BLaER1 treated with 17β-estradiol and CSF1 and Interleukin-3, amounts not matched to agents 10 nM and 100 nM (cell line): ENCODE results near the gene NHLRC2.
A peak's percentile ranks its signal among the peaks of the same experiment; 100 is the strongest.

Source experiments
- H3K27ac ChIP-seq, 11 experiments: shearing (Covaris generic); formaldehyde crosslinking; 2 replicates each; pipeline ENCODE4 v1.8.1; 2022
- H3K27me3 ChIP-seq, 11 experiments: shearing (Covaris generic); formaldehyde crosslinking; 2 replicates each; pipeline ENCODE4 v1.8.1; 2022
- H3K36me3 ChIP-seq, 11 experiments: shearing (Covaris generic); formaldehyde crosslinking; 2 replicates each; pipeline ENCODE4 v1.8.1; 2022
- H3K4me1 ChIP-seq, 10 experiments: shearing (Covaris generic); formaldehyde crosslinking; 2 replicates each; pipeline ENCODE4 v1.8.1; 2022
- H3K4me2 ChIP-seq, 11 experiments: shearing (Covaris generic); formaldehyde crosslinking; 2 replicates each; pipeline ENCODE4 v1.8.1; 2022
- H3K4me3 ChIP-seq, 10 experiments: shearing (Covaris generic); formaldehyde crosslinking; 2 replicates each; pipeline ENCODE4 v1.8.1; 2022
- H3K9ac ChIP-seq, 11 experiments: shearing (Covaris generic); formaldehyde crosslinking; 2 replicates each; pipeline ENCODE4 v1.8.1; 2022
- H3K9me3 ChIP-seq, 11 experiments: shearing (Covaris generic); formaldehyde crosslinking; replicated peaks in 1 of 11; 2 replicates each; pipeline ENCODE4 v1.8.1; 2022
- H4K20me1 ChIP-seq, 11 experiments: shearing (Covaris generic); formaldehyde crosslinking; 2 replicates each; pipeline ENCODE4 v1.8.1; 2022
- Cebpa-rat ChIP-seq, 11 experiments: shearing (Covaris generic); IDR thresholded peaks; 2 replicates each; pipeline ENCODE4 v1.8.1; 2022

Gene NHLRC2

GRCh38 chr10:113890769-113891168 is 36.3 kb downstream of the NHLRC2 start:
- H3K27ac ChIP-seq = no peak overlapping the region
- H3K27me3 ChIP-seq = no peaks in the 10 kb centered on the region
- H4K20me1 ChIP-seq = peaks cover 0 to 9% (median 0%) of the 10 kb centered on the region in 11 experiments; a peak in 1 of 22 replicates
- no peaks in the 10 kb centered on the region for H3K4me1 ChIP-seq
- peaks cover 51 to 99% (median 83%) of the 10 kb centered on the region in 11 experiments for H3K36me3 ChIP-seq
- H3K9ac ChIP-seq = no peak overlapping the region
- H3K4me3 ChIP-seq = no peak overlapping the region
- H3K9me3 ChIP-seq = peaks cover 0 to 21% (median 14%) of the 10 kb centered on the region in 11 experiments; a peak in 12 of 22 replicates
- no peak overlapping the region for H3K4me2 ChIP-seq
- no peak for TF ChIP-seq Cebpa-rat (IDR thresholded peaks at IDR 0.05)

- peaks cover 0 to 9% (median 0%) of the 10 kb centered on the region in 11 experiments; a peak in 1 of 22 replicates for H4K20me1 ChIP-seq
- H3K4me2 ChIP-seq = no peak overlapping the region
- peaks cover 0 to 19% (median 13%) of the 10 kb centered on the region in 11 experiments; a peak in 11 of 22 replicates for H3K9me3 ChIP-seq
- H3K4me1 ChIP-seq = no peaks in the 10 kb centered on the region
- no peak overlapping the region for H3K9ac ChIP-seq
- H3K36me3 ChIP-seq = peaks cover 46 to 93% (median 76%) of the 10 kb centered on the region in 11 experiments
- H3K4me3 ChIP-seq = no peak overlapping the region
- H3K27me3 ChIP-seq = no peaks in the 10 kb centered on the region
- no peak for TF ChIP-seq Cebpa-rat (IDR thresholded peaks at IDR 0.05)
- H3K27ac ChIP-seq = no peak overlapping the region
Observed at GRCh38 chr10:113891476-113891875, 37.0 kb downstream of the NHLRC2 start.

- Histone ChIP-seq H3K27ac (no peak overlapping the region), H3K9ac (no peak overlapping the region), H4K20me1 (peaks cover 0 to 9% (median 0%) of the 10 kb centered on the region in 11 experiments; a peak in 1 of 22 replicates), H3K9me3 (peaks cover 0 to 19% (median 7%) of the 10 kb centered on the region in 11 experiments; a peak in 9 of 22 replicates), H3K4me2 (no peak overlapping the region), H3K4me1 (peaks cover 0 to 7% (median 4%) of the 10 kb centered on the region in 10 experiments; a peak in 12 of 20 replicates), H3K4me3 (no peak overlapping the region), H3K36me3 (peaks cover 35 to 84% (median 67%) of the 10 kb centered on the region in 11 experiments), H3K27me3 (no peaks in the 10 kb centered on the region)
- no peak for TF ChIP-seq Cebpa-rat (IDR thresholded peaks at IDR 0.05)
Observed at GRCh38 chr10:113893570-113893969, 39.1 kb downstream of the NHLRC2 start.

DNA sequence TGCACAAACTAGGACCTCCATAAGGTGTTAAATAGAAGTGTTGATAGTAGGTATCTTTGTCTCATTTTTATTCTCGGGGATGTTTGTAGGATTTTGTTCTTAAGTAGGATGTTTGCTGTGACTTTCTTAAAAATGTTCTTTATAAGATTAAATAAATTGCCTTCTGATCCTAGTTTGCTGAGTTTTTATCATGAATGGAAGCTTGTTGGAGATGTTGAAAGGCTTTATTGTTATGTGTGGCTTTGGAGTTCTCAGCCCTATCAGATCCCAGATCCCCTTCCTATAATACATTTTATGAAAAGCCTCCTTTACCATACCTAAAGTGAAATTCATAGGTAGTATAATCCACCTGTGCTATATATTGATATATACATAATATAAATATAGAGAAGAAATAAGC is 40.1 kb downstream of the NHLRC2 start:
- H3K36me3 ChIP-seq = peaks cover 36 to 84% (median 70%) of the 10 kb centered on the region in 11 experiments
- H3K4me1 ChIP-seq = peaks cover 0 to 17% (median 10%) of the 10 kb centered on the region in 10 experiments; a peak in 12 of 20 replicates
- no peak overlapping the region for H3K4me2 ChIP-seq

DNA sequence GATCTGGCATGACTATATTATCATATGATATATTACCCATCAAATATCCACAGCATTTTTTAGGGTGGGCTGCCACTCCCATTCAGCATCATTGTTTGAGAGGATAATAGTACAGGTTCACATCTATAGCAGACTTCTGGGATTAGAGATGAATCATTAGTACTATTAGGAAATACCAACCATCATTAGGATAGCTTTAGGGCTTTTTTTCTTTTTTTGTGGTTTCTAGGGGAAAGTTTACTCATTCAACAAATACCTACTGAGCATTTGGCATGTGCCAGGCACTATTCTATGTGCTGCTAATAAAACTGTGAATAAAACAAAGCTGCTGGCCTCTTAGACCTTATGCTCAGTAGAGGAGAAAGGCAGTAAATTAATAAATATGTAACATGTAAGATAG is 40.6 kb downstream of the NHLRC2 start:
- H3K27me3 ChIP-seq = no peaks in the 10 kb centered on the region
- peaks cover 0 to 14% (median 6%) of the 10 kb centered on the region in 11 experiments; a peak in 9 of 22 replicates for H3K9me3 ChIP-seq
- no peak overlapping the region for H3K9ac ChIP-seq
- peaks cover 32 to 84% (median 70%) of the 10 kb centered on the region in 11 experiments for H3K36me3 ChIP-seq
- H3K4me2 ChIP-seq = no peak overlapping the region
- H3K4me3 ChIP-seq = no peak overlapping the region
- TF ChIP-seq Cebpa-rat (IDR thresholded peaks at IDR 0.05) = no peak
- peaks cover 0 to 21% (median 10%) of the 10 kb centered on the region in 10 experiments; a peak in 12 of 20 replicates for H3K4me1 ChIP-seq
- peaks cover 0 to 9% (median 0%) of the 10 kb centered on the region in 11 experiments; a peak in 1 of 22 replicates for H4K20me1 ChIP-seq
- H3K27ac ChIP-seq = no peak overlapping the region

More for the DNA sequence above, 40.1 kb downstream of the NHLRC2 start:
- H4K20me1 ChIP-seq = peaks cover 0 to 9% (median 0%) of the 10 kb centered on the region in 11 experiments; a peak in 1 of 22 replicates
- H3K27ac ChIP-seq = no peak overlapping the region
- peaks cover 0 to 18% (median 7%) of the 10 kb centered on the region in 11 experiments; a peak in 9 of 22 replicates for H3K9me3 ChIP-seq
- TF ChIP-seq Cebpa-rat (IDR thresholded peaks at IDR 0.05) = no peak
- H3K9ac ChIP-seq = no peak overlapping the region
- H3K4me3 ChIP-seq = no peak overlapping the region
- H3K27me3 ChIP-seq = no peaks in the 10 kb centered on the region

DNA sequence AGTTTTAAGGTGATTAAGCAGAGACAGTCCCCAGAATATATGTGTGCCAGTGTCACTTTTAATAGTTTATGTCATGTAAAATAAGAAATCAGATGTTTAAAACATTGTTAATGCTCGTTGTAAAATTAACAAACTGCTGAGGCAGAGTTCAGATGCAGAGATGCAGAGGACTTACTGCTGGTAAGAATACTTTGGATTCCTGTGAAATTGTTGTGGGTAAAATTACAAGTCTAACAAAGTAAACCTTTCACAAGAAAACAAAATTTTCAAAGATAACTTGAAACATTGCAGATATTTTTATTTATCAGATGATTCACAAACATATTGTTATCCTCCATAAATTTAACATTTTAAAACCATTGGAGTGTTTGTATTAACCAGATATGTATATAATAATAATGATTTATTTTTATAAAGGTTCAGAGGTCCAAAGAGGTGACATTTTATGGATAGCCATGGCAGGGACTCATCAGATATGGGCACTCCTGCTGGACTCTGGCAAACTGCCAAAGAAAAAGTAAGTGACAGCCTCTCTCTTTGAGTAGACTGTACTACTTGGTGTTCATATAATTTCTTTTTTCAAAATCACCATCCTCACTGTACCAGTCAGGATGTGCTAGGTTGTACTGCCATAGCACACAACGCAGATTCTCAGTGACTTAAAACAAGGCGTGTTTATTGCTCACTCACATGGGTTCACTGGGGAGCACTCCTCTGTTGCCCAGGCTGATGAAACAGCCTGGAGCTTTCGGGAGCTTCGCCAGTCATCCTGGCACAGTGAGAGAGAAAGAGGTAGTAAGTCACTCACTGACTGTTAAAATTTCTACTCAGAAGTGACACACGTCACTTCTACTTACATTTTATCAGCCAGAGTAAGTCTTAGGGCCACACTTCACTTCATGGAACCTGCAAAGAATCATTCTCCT is 43.5 kb downstream of the NHLRC2 start:
- Histone ChIP-seq H3K4me2 (peak overlapping the region in 2 of 11 experiments; percentile 10 to 39; a peak in 2 of 22 replicates), H3K9ac (no peak overlapping the region), H3K4me3 (no peak overlapping the region), H3K27me3 (no peaks in the 10 kb centered on the region), H4K20me1 (no peaks in the 10 kb centered on the region), H3K36me3 (peaks cover 38 to 84% (median 66%) of the 10 kb centered on the region in 11 experiments), H3K27ac (no peak overlapping the region), H3K9me3 (peaks cover 0 to 8% (median 5%) of the 10 kb centered on the region in 11 experiments; a peak in 8 of 22 replicates), H3K4me1 (peaks cover 0 to 23% (median 10%) of the 10 kb centered on the region in 10 experiments; a peak in 12 of 20 replicates)
- no peak for TF ChIP-seq Cebpa-rat (IDR thresholded peaks at IDR 0.05)

GRCh38 chr10:113899952-113900598 is 45.6 kb downstream of the NHLRC2 start:
- Histone ChIP-seq H3K27me3 (no peaks in the 10 kb centered on the region), H3K36me3 (peaks cover 43 to 85% (median 76%) of the 10 kb centered on the region in 11 experiments), H3K27ac (no peak overlapping the region), H3K4me2 (no peak overlapping the region), H3K4me1 (peaks cover 0 to 23% (median 10%) of the 10 kb centered on the region in 10 experiments; a peak in 12 of 20 replicates), H3K4me3 (no peak overlapping the region), H4K20me1 (no peaks in the 10 kb centered on the region), H3K9me3 (peaks cover 0 to 7% (median 5%) of the 10 kb centered on the region in 11 experiments; a peak in 8 of 22 replicates), H3K9ac (no peak overlapping the region)
- TF ChIP-seq Cebpa-rat (IDR thresholded peaks at IDR 0.05) = no peak

DNA sequence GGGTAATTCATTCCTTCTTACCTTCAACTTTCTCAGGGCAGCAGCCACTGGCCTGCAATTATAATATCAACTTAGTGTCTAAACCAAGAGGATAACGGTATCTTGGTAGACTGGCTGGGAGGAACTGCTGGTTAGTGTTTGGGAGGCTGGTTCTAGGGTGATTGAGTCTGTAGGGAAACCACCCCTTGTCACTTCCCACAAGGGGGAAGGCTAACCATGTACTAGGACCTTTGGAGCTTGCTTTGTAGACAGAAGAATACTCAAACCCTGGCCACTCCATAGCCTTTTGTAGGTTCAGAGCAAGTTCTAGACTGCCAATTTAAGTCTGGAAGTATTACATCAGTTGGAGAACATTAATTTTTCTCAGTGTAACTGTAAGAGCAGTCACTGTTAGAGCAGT is 51.3 kb downstream of the NHLRC2 start:
- Histone ChIP-seq H3K4me3 (no peak overlapping the region), H3K27me3 (no peaks in the 10 kb centered on the region), H3K4me2 (0 out of 22 replicates have a peak overlapping the region, but pooled peaks of 1 of the 11 experiments have one; percentile 5), H3K9me3 (no peaks in the 10 kb centered on the region), H3K4me1 (peaks cover 0 to 5% (median 0%) of the 10 kb centered on the region in 10 experiments; a peak in 1 of 20 replicates), H3K9ac (no peak overlapping the region), H3K27ac (no peak overlapping the region), H4K20me1 (no peaks in the 10 kb centered on the region), H3K36me3 (peaks cover 67 to 90% (median 80%) of the 10 kb centered on the region in 11 experiments)
- TF ChIP-seq Cebpa-rat (IDR thresholded peaks at IDR 0.05) = no peak
